ENCODE data around the gene SEMA7A. TPM values are rescaled to one million over a fixed set of nuclear protein-coding genes. Genes with fewer than 3 reads are reported as not detected.

Gene SEMA7A
- total RNA-seq, 2 experiments from 2014 or later, result 26.4 to 32.9 TPM

DNA sequence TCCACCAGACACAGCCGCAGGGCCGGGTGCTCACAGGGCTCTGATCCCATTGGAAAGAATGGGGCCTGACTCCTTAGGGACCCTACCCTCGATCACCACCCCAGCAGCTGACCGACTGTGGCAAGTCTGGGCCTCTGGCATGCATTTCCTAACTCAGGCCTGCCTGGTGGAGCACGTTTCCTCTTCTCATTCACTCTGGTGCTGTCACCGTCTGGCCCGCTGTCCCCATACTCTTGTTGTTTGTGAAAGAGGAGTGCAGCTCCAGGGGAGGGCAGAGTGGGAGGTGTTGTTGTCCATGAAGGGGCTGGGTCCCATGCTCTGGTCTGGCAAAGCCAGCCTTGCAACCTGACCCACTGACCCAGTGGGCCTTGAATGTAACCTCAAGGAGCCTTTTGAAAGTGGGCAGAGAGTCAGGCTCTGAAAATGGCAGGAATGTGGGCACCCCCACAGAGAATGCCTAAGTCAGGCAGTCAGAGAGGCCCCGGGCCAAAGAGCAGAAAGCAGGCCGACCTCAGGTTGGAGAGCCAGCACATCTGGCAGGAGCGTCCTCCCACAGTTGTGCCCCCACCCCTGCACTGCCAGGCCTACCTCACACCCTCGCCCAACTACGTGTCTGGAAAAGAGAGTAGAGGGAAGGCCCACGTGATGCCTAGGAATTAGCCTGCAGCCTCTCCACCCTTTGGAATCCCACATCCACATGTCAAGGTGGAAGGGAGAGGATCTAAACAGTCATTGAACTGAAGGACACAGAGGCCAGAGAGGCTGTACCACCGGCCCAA is 10.9 kb downstream of the SEMA7A start:
- Mint-ChIP-seq H3K9me3 (ENCODE audit: low read depth) (no peaks in the 10 kb centered on the region), H3K27ac (no peak overlapping the region), H3K27me3 (no peaks in the 10 kb centered on the region), H3K4me1 (peaks cover 55% of the 10 kb centered on the region), H3K36me3 (peaks cover 11% of the 10 kb centered on the region), H3K4me3 (no peak overlapping the region)
- ATAC-seq, result no peak
- CTCF ChIA-PET, result interaction anchor here (0.8 to 1.5 kb wide), 3 partner anchors 9 to 38 kb away, joined by 3 to 4 read pairs (median 4); no protein-coding TSS in a partner anchor
- no peak for DNase-seq

DNA sequence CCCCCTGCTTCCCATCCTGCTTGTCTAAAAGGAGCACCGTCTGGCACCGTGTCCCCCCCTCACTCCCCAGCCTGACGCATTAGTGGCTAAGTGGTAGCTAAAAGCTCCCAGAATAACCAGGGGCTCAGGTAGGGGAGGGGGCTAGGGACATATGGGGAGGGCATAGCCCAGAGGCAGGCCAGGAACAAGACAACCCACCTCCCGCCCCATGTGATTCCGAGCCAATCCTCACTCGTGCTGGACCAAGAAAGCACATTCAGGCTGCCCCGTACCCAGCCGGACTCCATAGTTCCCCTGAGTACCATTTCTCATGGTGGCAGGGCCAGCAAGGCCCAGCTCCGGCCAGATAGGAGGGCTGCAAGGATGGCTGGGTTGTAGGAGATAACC is 11.5 kb downstream of the SEMA7A start:
- CTCF ChIA-PET, result interaction anchor here (1.2 to 1.3 kb wide), 2 partner anchors 12 to 19 kb away, joined by 3 to 6 read pairs; partner anchors contain the start of gene SEMA7A
- ATAC-seq, result no peak
- H3K4me1 Mint-ChIP-seq, result peaks cover 52% of the 10 kb centered on the region

DNA sequence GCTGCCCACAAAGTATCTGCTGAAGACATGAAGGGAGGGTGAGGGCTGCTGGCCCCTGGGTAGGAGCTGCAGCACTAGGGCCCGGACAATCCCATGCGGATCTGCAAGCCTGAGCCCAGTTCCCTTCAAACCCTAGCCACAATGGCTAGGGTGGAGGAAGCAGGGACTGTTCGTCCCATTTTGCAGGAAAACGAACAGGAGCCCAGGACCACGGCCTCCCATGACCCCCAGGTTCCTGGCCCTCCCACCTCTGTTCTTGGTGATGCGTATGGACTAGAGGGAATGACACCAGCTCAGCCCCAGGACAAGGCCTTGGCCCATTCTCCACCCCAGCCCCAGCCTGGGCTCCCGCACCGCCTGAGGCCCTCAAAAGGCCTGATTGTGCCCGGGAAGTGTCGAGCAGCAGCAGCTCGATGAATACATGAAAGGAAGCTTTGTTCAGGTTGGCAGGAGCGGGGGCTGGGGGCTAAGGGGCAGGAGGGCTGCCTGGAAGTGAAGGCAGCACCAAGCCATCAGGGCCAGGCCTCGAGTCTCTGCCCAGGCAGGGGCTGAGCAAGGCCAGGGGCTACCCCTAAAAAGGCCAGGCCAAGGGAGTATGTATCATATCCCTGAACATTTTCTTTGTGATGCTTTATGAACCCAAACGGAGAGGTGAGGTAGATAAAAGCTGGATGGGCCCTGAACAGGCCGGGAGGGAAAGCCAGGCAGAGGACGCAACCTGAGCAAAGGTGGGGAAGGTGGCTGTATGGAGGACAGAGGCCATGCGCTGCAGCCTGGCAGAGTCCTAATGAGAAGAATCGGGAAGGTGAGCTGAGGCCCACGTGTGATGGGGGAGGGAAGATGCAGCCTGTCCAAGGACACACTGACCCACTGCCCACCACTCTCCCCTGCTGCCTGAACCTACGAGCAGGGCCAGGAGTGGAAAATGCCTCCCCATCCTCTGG is 12.2 kb downstream of the SEMA7A start:
- DNase-seq (no peak), ATAC-seq (no peak)
- Mint-ChIP-seq H3K4me1 (peaks cover 55% of the 10 kb centered on the region), H3K36me3 (peaks cover 7% of the 10 kb centered on the region), H3K4me3 (no peak overlapping the region), H3K9me3 (ENCODE audit: low read depth) (no peaks in the 10 kb centered on the region), H3K27ac (peak overlapping the region; percentile 27), H3K27me3 (no peaks in the 10 kb centered on the region)
- CTCF ChIA-PET, result interaction anchor here (1.2 to 1.3 kb wide), 2 partner anchors 13 to 19 kb away, joined by 3 to 6 read pairs; partner anchors contain the start of gene SEMA7A

More for the DNA sequence above, 11.5 kb downstream of the SEMA7A start:
- Mint-ChIP-seq H3K9me3 (ENCODE audit: low read depth) (no peaks in the 10 kb centered on the region), H3K27me3 (no peaks in the 10 kb centered on the region), H3K4me3 (no peak overlapping the region), H3K27ac (no peak overlapping the region), H3K36me3 (peaks cover 8% of the 10 kb centered on the region)
- no peak for DNase-seq

DNA sequence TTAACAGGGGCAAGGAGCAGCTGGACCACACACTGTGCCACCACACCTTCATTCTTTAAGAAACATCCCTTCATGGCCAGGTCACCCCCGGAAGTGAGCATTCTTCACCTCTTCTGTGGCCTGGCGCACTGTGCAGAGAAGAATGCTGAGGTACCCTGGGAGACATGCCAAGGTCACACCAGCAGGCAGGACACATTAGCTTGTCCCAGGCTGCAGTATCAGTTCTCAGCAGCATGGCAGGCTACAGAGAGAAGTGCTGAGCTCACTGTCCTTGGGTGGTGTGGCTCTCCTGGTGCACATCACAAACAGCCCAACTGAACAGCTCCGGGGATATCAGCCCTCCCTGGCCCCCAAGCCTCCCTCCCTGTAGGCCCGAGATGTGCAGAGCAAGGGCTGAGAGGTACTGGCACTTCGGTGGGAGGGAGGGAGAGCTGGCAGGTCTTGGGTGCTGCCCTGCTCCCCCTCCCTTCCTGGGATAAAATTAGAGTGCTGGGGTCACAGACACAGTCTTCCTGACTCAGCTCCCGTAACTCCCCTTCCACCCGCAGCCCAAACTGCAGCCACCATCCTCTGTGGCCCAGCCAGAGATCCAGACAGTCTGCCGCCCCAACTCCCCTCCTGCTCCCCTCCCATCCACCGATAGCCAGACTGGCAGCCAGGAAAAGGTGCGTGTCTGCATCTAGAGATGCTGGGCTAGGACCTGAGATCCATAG is 13.4 kb downstream of the SEMA7A start:
- H3K4me1 Mint-ChIP-seq, result peaks cover 60% of the 10 kb centered on the region
- CTCF ChIA-PET, result interaction anchor here (1.1 to 2.4 kb wide), 5 partner anchors 9 to 38 kb away, joined by 3 to 13 read pairs (median 7); no protein-coding TSS in a partner anchor
- no peak overlapping the region for H3K4me3 Mint-ChIP-seq

DNA sequence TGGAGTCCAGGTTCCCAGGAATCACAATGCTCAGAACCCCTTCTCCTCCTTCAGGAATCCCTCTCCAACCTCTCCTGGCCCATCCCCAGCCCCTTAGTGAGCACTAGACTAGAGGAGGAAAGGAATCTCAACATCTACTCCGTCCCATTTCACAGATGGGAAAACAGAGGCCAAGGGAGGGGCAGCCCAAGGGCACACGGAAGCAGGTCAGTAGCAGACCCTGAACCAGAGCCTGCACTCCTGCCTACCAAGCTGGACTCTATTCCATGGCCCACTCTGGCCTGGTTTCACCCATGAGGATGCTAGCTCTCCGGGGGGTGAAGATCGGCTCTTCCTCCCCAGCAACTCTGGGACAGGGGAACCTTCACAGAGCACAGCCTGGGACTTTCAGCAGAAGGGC is 14.3 kb downstream of the SEMA7A start:
- peak overlapping the region; percentile 81 for H3K27ac Mint-ChIP-seq
- no peak overlapping the region for H3K4me3 Mint-ChIP-seq
- CTCF ChIA-PET, result interaction anchor here (1.2 to 2.4 kb wide), 4 partner anchors 10 to 37 kb away, joined by 3 to 13 read pairs (median 8); no protein-coding TSS in a partner anchor
- H3K9me3 Mint-ChIP-seq (ENCODE audit: low read depth), result no peaks in the 10 kb centered on the region
- no peak for ATAC-seq
- H3K4me1 Mint-ChIP-seq, result peaks cover 65% of the 10 kb centered on the region
- peaks cover 11% of the 10 kb centered on the region for H3K36me3 Mint-ChIP-seq
- H3K27me3 Mint-ChIP-seq, result no peaks in the 10 kb centered on the region
- no peak for DNase-seq

More for the DNA sequence above, 13.4 kb downstream of the SEMA7A start:
- Mint-ChIP-seq H3K9me3 (ENCODE audit: low read depth) (no peaks in the 10 kb centered on the region), H3K27ac (peak overlapping the region; percentile 81), H3K27me3 (no peaks in the 10 kb centered on the region), H3K36me3 (peaks cover 8% of the 10 kb centered on the region)
- peak; percentile 54 for DNase-seq
- ATAC-seq, result peak; percentile 74

DNA sequence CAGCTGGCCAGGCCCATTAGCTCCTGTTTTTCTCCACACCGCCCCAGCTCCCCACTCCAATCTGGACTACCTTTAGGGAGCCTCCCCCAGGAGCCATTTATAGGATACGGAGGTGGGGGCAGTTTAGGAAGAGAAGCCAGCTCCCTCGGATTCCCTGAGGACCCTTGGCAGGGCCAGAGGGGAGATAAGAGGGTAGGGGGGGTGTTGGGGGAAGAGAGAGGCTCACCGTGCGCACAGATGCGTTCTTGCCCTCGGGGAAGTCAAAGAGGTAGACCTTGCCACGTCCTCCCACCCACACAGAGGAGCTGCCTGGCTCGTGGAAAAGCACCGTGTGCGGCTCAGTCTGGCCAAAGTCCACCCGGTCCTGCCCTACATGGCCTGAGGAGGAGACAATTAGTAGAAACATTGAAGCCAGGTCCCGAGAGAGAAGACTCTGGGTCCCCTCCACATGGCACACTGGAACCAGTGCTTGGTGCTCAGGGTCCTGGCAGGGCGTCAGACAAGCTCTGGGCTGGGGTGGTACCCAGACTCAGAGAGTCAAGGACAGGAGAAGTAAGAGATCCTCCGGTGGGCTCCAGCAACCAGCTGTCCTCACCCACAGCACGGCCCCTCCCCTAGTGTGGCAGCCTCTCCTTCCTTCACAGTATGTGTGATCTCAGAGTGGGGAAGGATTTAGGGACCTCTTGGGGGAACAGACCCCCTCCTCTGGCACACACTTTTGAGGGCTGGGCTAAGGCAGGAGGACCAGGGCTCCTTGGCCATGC is 15.0 kb downstream of the SEMA7A start:
- CTCF ChIA-PET, result interaction anchor here (0.8 to 2.4 kb wide), 6 partner anchors 10 to 44 kb away, joined by 3 to 13 read pairs (median 3); no protein-coding TSS in a partner anchor
- H3K4me1 Mint-ChIP-seq, result peaks cover 62% of the 10 kb centered on the region

DNA sequence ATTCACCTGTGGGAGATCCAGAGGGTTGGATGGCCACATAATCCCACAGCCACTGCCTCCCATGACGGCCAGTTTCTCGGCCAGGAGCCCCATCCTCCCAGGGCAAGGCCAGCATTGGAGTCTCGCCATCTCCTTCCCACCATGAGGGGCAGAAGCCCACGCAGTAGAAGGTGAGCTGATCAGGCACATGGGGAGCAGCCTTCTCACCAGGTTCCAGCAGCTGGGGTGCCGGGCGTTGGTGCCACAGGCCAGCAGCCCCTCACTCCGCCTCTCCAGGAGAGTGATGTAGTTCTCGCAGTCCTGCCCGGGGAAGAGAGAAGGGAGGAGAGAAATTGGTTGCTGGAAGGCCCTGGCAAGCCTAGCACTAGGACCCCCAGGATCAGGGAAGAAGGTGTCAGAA is 16.1 kb downstream of the SEMA7A start:
- H3K9me3 Mint-ChIP-seq (ENCODE audit: low read depth), result no peaks in the 10 kb centered on the region
- H3K4me3 Mint-ChIP-seq, result no peak overlapping the region
- no peak for ATAC-seq
- CTCF ChIA-PET, result interaction anchor here (1.5 kb wide), 1 partner anchor 35 kb away, joined by 5 read pairs; no protein-coding TSS in a partner anchor
- H3K27me3 Mint-ChIP-seq, result no peaks in the 10 kb centered on the region
- no peak for DNase-seq
- no peak overlapping the region for H3K27ac Mint-ChIP-seq
- peaks cover 56% of the 10 kb centered on the region for H3K4me1 Mint-ChIP-seq
- peaks cover 16% of the 10 kb centered on the region for H3K36me3 Mint-ChIP-seq

More for the DNA sequence above, 15.0 kb downstream of the SEMA7A start:
- peak overlapping the region; percentile 81 for H3K27ac Mint-ChIP-seq
- H3K4me3 Mint-ChIP-seq, result no peak overlapping the region
- no peak for DNase-seq
- ATAC-seq, result no peak
- no peaks in the 10 kb centered on the region for H3K9me3 Mint-ChIP-seq (ENCODE audit: low read depth)
- peaks cover 16% of the 10 kb centered on the region for H3K36me3 Mint-ChIP-seq
- H3K27me3 Mint-ChIP-seq, result no peaks in the 10 kb centered on the region

DNA sequence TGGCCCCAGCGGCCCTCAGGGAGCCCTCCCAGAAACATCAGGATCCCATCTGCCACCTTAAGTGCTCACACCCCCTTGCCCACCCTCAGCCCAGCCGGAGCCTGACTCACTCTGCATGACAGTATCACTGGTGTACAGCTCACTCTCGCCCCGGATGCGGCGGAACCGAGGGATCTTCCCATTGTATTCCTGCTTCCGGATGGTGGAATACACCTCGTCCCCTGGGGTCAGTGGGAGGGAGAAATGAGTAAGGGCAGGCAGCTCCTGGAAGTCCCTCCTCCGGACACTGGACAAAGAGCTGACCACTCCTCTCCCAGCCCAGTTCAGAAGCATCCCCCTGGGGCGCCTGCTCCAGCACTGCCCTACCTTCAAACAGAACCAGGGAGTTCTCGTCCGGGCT is 16.5 kb downstream of the SEMA7A start:
- Mint-ChIP-seq H3K36me3 (peaks cover 17% of the 10 kb centered on the region), H3K27ac (peak overlapping the region; percentile 40), H3K9me3 (ENCODE audit: low read depth) (no peaks in the 10 kb centered on the region), H3K27me3 (no peaks in the 10 kb centered on the region), H3K4me1 (peaks cover 55% of the 10 kb centered on the region), H3K4me3 (no peak overlapping the region)
- CTCF ChIA-PET, result interaction anchor here (1.5 kb wide), 1 partner anchor 35 kb away, joined by 5 read pairs; no protein-coding TSS in a partner anchor
- ATAC-seq (no peak), DNase-seq (no peak)

DNA sequence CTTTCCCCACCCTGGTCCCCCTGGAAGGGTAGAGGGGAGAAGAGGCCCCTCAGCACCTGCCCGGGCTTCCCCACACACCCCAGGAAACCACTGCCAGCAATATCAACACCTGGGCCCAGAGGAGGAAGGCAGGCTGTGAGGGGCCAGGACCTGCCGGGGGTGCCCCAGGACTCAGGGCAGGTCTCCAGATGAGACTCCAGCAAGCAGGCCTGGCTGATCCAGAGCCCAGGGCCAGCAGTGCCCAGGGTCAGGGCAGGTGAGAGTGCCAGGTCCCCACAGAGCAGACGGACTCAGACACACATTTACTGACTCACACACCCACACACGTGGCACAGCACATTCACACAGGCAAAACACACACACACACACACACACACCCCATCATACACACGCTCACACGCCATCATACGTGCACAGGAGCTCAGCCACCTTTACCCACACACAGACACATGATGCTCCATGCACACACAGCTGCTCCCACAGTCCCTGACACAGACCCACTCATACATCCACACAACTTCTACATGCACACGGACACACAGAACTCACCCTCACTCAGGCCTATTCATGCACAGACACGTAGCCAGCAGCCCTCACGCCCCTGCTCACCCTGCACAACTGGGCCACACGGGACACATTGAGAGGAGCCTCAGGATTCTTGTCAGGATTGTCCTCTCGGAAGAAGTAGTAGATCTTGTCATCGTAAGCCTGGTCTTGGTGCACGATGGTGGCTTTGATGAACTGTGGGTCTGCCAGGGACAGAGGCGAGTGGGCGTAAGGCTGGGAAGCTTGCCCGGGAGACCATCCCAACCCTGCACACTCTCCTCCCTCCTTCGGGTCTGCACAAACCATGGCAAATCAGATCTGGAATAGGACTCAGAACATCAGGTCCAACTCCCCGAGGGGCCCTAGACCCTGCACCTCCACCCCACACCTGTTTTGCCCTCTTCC is 17.5 kb downstream of the SEMA7A start:
- Mint-ChIP-seq H3K36me3 (peaks cover 21% of the 10 kb centered on the region), H3K9me3 (ENCODE audit: low read depth) (no peaks in the 10 kb centered on the region), H3K27ac (peak overlapping the region; percentile 21), H3K4me1 (peaks cover 49% of the 10 kb centered on the region), H3K27me3 (no peaks in the 10 kb centered on the region), H3K4me3 (no peak overlapping the region)
- DNase-seq (no peak), ATAC-seq (no peak)
- CTCF ChIA-PET, result interaction anchor here (1.5 kb wide), 1 partner anchor 34 kb away, joined by 5 read pairs; no protein-coding TSS in a partner anchor

DNA sequence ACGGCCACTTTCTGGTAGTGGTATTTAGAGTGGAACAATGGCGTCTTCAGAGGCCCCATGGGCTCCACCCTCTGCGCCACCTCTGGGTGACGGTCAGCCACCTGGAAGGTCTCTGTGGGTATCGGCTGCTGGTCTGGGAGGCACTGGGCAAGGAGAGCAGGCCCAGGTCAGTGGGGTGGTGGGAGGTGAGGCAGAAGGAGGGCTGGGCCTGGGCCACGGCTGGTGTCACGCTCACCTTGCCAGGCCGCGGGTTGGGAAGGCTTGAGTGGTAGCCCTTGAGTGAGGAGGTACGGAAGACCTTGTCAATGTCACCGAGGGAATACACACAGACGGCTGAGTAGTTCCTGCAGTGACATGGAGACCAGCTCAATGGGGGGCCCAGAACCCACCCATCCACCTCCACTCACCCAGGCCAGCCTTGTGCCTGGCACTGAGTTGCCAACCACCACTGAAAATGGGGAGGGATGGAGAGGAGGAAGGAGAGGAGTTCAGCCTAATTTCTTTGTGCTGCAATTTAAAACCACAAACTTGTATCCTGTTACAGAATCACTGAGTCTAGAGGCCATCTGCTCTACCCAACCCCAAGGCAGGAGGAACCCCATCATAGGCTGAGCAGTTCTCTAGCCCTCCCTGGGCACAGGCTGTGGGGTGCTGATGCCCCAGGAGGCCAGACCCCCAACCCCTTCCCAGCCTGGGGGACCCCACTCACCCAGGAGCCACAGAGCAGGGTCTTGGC is 19.0 kb downstream of the SEMA7A start:
- peaks cover 25% of the 10 kb centered on the region for H3K36me3 Mint-ChIP-seq

More for the DNA sequence above, 19.0 kb downstream of the SEMA7A start:
- peak overlapping the region; percentile 21 for H3K27ac Mint-ChIP-seq
- peaks cover 35% of the 10 kb centered on the region for H3K4me1 Mint-ChIP-seq
- no peaks in the 10 kb centered on the region for H3K27me3 Mint-ChIP-seq
- ATAC-seq (peak; percentile 43), DNase-seq (no peak)
- CTCF ChIA-PET, result no interaction called here
- H3K9me3 Mint-ChIP-seq (ENCODE audit: low read depth), result no peaks in the 10 kb centered on the region
- no peak overlapping the region for H3K4me3 Mint-ChIP-seq

Measured in activated CD8-positive, alpha-beta memory T cell treated with anti-CD3 and anti-CD28 coated beads, Interleukin-2, amount 10 ng/mL, durations not matched to agents 7 days and 5 days (primary cell).